HEK293 (cell line): ENCODE results near the gene ARPC2.

Experiments
- CTCF ChIP-seq: fragments of 450-650 bp; formaldehyde crosslinking; IDR thresholded peaks from 2 replicates; pipeline ENCODE4 v1.5.1; 2016; ENCODE audit warnings: missing biosample characterization, missing genetic modification characterization
- HIC1 ChIP-seq: fragments of 450-650 bp; formaldehyde crosslinking; IDR thresholded peaks from 2 replicates; pipeline ENCODE4 v1.5.1; 2016; ENCODE audit warnings: missing biosample characterization, missing genetic modification characterization
- HOXA7 ChIP-seq: sonication (generic); formaldehyde crosslinking; IDR thresholded peaks from 2 replicates; pipeline ENCODE4 v1.8.1; 2022; ENCODE audit warnings: missing genetic modification reagents, borderline replicate concordance
- MZF1 ChIP-seq: fragments of 450-650 bp; formaldehyde crosslinking; IDR thresholded peaks from 2 replicates; pipeline ENCODE4 v1.5.1; 2017; ENCODE audit warnings: missing biosample characterization, missing genetic modification characterization, borderline replicate concordance
- PBX3 ChIP-seq: sonication (generic); formaldehyde crosslinking; IDR thresholded peaks from 2 replicates; pipeline ENCODE4 v1.8.1; 2022; ENCODE audit warnings: mild to moderate bottlenecking, moderate library complexity, missing genetic modification reagents
- PRDM4 ChIP-seq: fragments of 450-650 bp; formaldehyde crosslinking; IDR thresholded peaks from 2 replicates; pipeline ENCODE4 v1.5.1; 2017; ENCODE audit warnings: missing biosample characterization, missing genetic modification characterization
- SP2 ChIP-seq: fragments of 450-650 bp; formaldehyde crosslinking; IDR thresholded peaks from 2 replicates; pipeline ENCODE4 v1.5.1; 2016; ENCODE audit warnings: missing biosample characterization, missing genetic modification characterization
- SP3 ChIP-seq: fragments of 450-650 bp; formaldehyde crosslinking; IDR thresholded peaks from 2 replicates; pipeline ENCODE4 v1.5.1; 2016; ENCODE audit warnings: missing biosample characterization, missing genetic modification characterization
- TCF7L2 ChIP-seq: IDR thresholded peaks from 2 replicates; pipeline ENCODE4 v1.6.1; 2011; ENCODE audit warnings: low read depth, mild to moderate bottlenecking, inconsistent platforms, low read length, moderate library complexity, borderline replicate concordance
- YY1 ChIP-seq: fragments of 450-650 bp; formaldehyde crosslinking; IDR thresholded peaks from 2 replicates; pipeline ENCODE4 v1.5.1; 2018; ENCODE audit warnings: missing biosample characterization, missing genetic modification characterization
- ZNF184 ChIP-seq: fragments of 450-650 bp; IDR thresholded peaks from 2 replicates; pipeline ENCODE4 v1.5.1; 2018; ENCODE audit warnings: missing biosample characterization, mild to moderate bottlenecking, missing genetic modification characterization
- ZNF274 ChIP-seq, 2 experiments: fragments of 200-500 bp in 1 of 2; fragments of 450-650 bp in 1 of 2; sonication (Bioruptor generic) in 1 of 2; formaldehyde crosslinking in 1 of 2; IDR thresholded peaks; 2 replicates each; pipeline versions ENCODE4 v1.5.1 to v1.6.1; 2014 to 2016; ENCODE audit warnings: borderline replicate concordance in 1 of 2, inconsistent platforms in 1 of 2, low read length in 1 of 2, missing biosample characterization in 1 of 2, missing genetic modification characterization in 1 of 2
- ZNF596 ChIP-seq: fragments of 450-650 bp; IDR thresholded peaks from 2 replicates; pipeline ENCODE4 v1.5.0; 2018; ENCODE audit warnings: missing biosample characterization, mild to moderate bottlenecking, missing genetic modification characterization, moderate library complexity
- ZNF658 ChIP-seq: fragments of 450-650 bp; formaldehyde crosslinking; IDR thresholded peaks from 2 replicates; pipeline ENCODE4; 2016; ENCODE audit warnings: missing biosample characterization, missing genetic modification characterization

GRCh38 chr2:218172845-218173244 lies 44.1 kb upstream of the ARPC2 start:
- TF ChIP-seq HIC1 (tag by site-specific recombination) (no peak), CTCF (no peak), SP2 (tag by site-specific recombination) (no peak), HOXA7 (no peak), TCF7L2 (no peak), ZNF658 (tag by site-specific recombination) (no peak), PRDM4 (tag by site-specific recombination) (no peak), MZF1 (tag by site-specific recombination) (no peak), ZNF596 (no peak), ZNF184 (tag by site-specific recombination) (no peak), PBX3 (CRISPR knock-in tag) (no peak), ZNF274 (IDR thresholded peaks at IDR 0.05; ENCODE audit: low read length) (no peak), ZNF274 (tag by site-specific recombination; IDR thresholded peaks at IDR 0.05; ENCODE audit: borderline replicate concordance) (no peak), SP3 (tag by site-specific recombination) (no peak), YY1 (tag by site-specific recombination) (no peak)
